ENCODE results near the gene GAL3ST3. TPM values are rescaled to one million over a fixed set of nuclear protein-coding genes. Genes with fewer than 3 reads are reported as not detected.

The GAL3ST3 gene
- total and polyA plus RNA-seq, 12 donors = 0.07 to 4.6 (median 2.1) TPM

DNA sequence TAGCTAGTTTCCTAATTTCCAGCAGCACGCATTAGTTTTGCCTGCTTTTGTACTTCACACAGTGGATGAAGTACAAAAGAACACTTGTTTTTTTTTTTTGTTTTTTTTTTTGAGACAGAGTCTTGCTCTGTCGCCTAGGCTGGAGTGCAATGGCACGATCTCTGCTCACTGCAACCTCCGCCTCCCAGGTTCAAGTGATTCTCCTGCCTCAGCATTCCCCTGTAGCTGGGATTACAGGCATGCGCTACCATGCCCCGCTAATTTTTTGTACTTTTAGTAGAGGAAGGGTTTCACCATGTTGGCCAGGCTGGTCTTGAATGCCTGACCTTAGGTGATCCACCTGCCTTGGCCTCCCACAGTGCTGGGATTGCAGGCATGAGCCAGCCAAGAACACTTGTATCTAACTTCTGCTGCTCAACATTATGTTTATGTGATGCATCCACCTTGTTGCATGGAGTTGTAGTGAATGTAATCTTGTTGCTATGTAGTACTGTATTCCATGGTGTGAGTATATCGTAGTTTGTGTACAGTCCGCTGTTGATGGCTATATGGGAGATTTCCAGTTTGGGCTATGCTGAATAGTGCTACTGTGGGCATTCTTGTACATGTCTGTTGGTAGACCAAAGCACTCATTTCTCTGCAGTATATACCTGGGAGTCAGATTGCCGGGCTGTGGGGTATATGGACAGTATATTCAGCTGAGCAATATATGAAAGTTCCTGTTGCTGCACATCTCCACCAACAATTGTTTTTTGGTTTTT, 38.4 kb upstream of the GAL3ST3 start:
- Histone ChIP-seq H3K36me3 (no peaks in the 10 kb centered on the region), H3K27ac (no peak overlapping the region), H3K9me3 (peaks cover 0 to 2% (median 0%) of the 10 kb centered on the region in 11 donors), H3K27me3 (no peaks in the 10 kb centered on the region), H3K4me1 (peaks cover 10 to 52% (median 37%) of the 10 kb centered on the region in 9 donors), H3K4me3 (no peak overlapping the region)
- intact Hi-C loops (cut with DNase I) = no loop called here
- WGBS, 2 donors = 92 to 94% methylated on average over 9 of the region's 9 CpGs
- TF ChIP-seq, protein P1, sequence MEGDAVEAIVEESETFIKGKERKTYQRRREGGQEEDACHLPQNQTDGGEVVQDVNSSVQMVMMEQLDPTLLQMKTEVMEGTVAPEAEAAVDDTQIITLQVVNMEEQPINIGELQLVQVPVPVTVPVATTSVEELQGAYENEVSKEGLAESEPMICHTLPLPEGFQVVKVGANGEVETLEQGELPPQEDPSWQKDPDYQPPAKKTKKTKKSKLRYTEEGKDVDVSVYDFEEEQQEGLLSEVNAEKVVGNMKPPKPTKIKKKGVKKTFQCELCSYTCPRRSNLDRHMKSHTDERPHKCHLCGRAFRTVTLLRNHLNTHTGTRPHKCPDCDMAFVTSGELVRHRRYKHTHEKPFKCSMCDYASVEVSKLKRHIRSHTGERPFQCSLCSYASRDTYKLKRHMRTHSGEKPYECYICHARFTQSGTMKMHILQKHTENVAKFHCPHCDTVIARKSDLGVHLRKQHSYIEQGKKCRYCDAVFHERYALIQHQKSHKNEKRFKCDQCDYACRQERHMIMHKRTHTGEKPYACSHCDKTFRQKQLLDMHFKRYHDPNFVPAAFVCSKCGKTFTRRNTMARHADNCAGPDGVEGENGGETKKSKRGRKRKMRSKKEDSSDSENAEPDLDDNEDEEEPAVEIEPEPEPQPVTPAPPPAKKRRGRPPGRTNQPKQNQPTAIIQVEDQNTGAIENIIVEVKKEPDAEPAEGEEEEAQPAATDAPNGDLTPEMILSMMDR (IDR thresholded peaks at IDR 0.05) = no peak
- ATAC-seq = peak in 3 of 8 donors; percentile 24 to 46 (median 41)
- no peak for DNase-seq

DNA sequence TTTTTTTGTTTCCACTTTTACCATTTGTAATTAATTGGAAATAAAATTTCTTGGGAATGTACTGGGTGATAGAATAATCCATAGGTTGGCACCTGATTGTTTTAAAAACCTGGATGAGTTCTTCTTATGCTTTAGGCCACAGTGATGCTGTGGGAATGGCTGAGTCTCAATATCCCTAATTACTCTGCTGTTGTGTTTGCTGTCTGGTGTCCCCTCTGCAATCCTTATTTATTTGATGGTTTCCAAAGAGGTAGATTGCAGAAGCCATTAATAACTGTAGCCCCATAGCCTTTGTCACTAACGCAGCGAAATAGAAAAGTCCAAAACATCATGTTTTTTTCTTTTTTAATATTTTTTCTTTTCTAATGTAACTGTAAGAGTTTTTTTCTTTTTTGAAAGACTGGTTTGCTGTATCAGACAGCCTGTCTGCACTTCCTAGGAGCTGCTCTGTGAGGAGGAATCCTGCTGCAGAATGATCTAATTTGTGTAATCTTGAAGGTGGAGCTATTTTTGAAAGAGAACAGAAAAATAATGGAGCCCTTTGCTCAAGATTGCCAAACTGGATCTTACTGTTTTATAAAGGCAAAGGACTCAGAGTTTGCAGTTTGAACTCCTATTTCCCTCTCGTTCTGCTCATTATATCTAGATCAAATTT, 36.0 kb upstream of the GAL3ST3 start:
- Histone ChIP-seq H3K9me3 (no peaks in the 10 kb centered on the region), H3K36me3 (no peaks in the 10 kb centered on the region), H3K4me1 (peaks cover 14 to 75% (median 60%) of the 10 kb centered on the region in 9 donors), H3K27ac (peak overlapping the region in 2 of 10 donors; percentile 38 to 57), H3K27me3 (no peaks in the 10 kb centered on the region), H3K4me3 (no peak overlapping the region)
- DNase-seq = no peak
- intact Hi-C loops (cut with DNase I) = no loop called here
- no peak for ATAC-seq
- TF ChIP-seq, protein P1 (IDR thresholded peaks at IDR 0.05) = no peak
- WGBS, 2 donors = 79 to 81% methylated on average over 3 of the region's 3 CpGs

- H3K27ac ChIP-seq = peak overlapping the region in 6 of 10 donors; percentile 17 to 57 (median 36)
- peaks cover 14 to 73% (median 57%) of the 10 kb centered on the region in 9 donors for H3K4me1 ChIP-seq
- no peaks in the 10 kb centered on the region for H3K9me3 ChIP-seq
- H3K4me3 ChIP-seq = no peak overlapping the region
- H3K27me3 ChIP-seq = no peaks in the 10 kb centered on the region
- ATAC-seq (no peak), DNase-seq (no peak)
- 90 to 91% methylated on average over 3 of the region's 3 CpGs for WGBS, 2 donors
- intact Hi-C loops (cut with DNase I) = no loop called here
- TF ChIP-seq, protein P1 (IDR thresholded peaks at IDR 0.05) = no peak
- peaks cover 0 to 7% (median 0%) of the 10 kb centered on the region in 9 donors for H3K36me3 ChIP-seq
Measured at GRCh38 chr11:66083767-66084166, 34.8 kb upstream of the GAL3ST3 start.

- Histone ChIP-seq H3K9me3 (no peaks in the 10 kb centered on the region), H3K4me1 (peaks cover 14 to 73% (median 61%) of the 10 kb centered on the region in 9 donors), H3K36me3 (peaks cover 0 to 10% (median 0%) of the 10 kb centered on the region in 9 donors), H3K27me3 (no peaks in the 10 kb centered on the region), H3K4me3 (no peak overlapping the region), H3K27ac (peak overlapping the region in 6 of 10 donors; percentile 17 to 86 (median 44))
- WGBS, 2 donors = 31 to 45% methylated on average over 4 of the region's 4 CpGs
- ATAC-seq (peak in 3 of 8 donors; percentile 24 to 41 (median 26)), DNase-seq (no peak)
- intact Hi-C loops (cut with DNase I) = no loop called here
- TF ChIP-seq, protein P1 (IDR thresholded peaks at IDR 0.05) = no peak
Measured at GRCh38 chr11:66082946-66083698, 34.2 kb upstream of the GAL3ST3 start.

All from heart right ventricle (tissue), 16 donors.